Kidney epithelial cell (primary cell): ENCODE measurements around the gene NR4A1. TPM values are rescaled to one million over a fixed set of nuclear protein-coding genes. Genes with fewer than 3 reads are reported as not detected.

Experiments
- DNase-seq: peaks from one replicate; pipeline ENCODE4 v3.0.0-alpha.2; 2010; ENCODE audit warnings: low read depth
- H3K27me3 ChIP-seq: 2 replicates; pipeline ENCODE4 v1.6.0; 2011; ENCODE audit warnings: low read length; ENCODE audit not compliant: control insufficient read depth, insufficient read depth
- H3K36me3 ChIP-seq: 2 replicates; pipeline ENCODE4 v1.5.1; 2011; ENCODE audit warnings: low read length; ENCODE audit not compliant: control insufficient read depth, insufficient read depth
- H3K4me3 ChIP-seq: 2 replicates; pipeline ENCODE4 v1.5.1; 2011; ENCODE audit warnings: low read depth, mild to moderate bottlenecking, control low read depth, low read length
- total RNA-seq: library from RNA; depleted of rRNA; stranded (reverse); fragments of >200 nt; gene quantifications from 2 replicates; pipeline ENCODE4 v1.2.3, GENCODE V29; 2015
- TF ChIP-seq, protein P1 (sequence below): IDR thresholded peaks from 2 replicates; pipeline ENCODE4 v1.5.1; 2011; ENCODE audit warnings: mild to moderate bottlenecking, moderate library complexity, low read length, control low read depth, inconsistent platforms; ENCODE audit not compliant: insufficient read depth, poor library complexity, severe bottlenecking

Gene NR4A1
- total RNA-seq, 1 donor from 2014 or later = 9.2 TPM

DNA sequence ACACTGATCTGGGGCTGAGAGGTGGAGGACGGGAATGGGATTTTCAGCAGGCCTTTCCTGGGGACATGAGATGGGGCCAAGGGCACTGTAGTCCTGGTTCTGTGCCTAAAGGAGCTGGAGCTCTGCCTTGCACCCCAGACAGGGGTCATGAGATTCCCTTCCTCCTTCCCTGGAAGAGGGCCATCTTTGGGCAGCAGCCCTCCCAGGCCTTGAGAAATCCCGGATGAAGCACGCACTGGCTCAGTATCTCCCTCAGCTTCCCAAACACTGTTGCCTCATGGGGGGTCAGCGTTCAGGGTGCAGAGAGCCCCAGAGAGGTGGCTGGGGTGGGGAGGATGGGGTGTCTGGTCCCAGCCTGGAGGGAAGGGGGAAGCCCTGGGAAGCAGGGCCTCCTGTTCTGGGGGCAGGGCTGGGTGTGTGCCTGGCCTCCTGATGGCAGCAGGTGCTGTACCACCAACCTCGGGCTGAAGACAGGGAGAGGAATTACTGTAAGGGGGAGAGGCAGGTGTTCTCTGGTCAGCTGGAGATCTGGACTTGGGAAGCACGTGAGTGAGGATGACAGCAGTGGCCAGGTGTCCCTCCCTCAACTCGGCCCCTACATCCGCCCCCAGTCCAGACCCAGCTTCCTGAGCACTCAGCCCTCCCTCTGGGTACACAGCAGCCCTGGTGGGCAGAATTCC, 8.4 kb upstream of the NR4A1 start:
- DNase-seq = no peak
- TF ChIP-seq, protein P1, sequence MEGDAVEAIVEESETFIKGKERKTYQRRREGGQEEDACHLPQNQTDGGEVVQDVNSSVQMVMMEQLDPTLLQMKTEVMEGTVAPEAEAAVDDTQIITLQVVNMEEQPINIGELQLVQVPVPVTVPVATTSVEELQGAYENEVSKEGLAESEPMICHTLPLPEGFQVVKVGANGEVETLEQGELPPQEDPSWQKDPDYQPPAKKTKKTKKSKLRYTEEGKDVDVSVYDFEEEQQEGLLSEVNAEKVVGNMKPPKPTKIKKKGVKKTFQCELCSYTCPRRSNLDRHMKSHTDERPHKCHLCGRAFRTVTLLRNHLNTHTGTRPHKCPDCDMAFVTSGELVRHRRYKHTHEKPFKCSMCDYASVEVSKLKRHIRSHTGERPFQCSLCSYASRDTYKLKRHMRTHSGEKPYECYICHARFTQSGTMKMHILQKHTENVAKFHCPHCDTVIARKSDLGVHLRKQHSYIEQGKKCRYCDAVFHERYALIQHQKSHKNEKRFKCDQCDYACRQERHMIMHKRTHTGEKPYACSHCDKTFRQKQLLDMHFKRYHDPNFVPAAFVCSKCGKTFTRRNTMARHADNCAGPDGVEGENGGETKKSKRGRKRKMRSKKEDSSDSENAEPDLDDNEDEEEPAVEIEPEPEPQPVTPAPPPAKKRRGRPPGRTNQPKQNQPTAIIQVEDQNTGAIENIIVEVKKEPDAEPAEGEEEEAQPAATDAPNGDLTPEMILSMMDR = no peak
- Histone ChIP-seq H3K27me3 (no peaks in the 10 kb centered on the region), H3K4me3 (no peak overlapping the region), H3K36me3 (no peaks in the 10 kb centered on the region)

- H3K27me3 ChIP-seq = no peaks in the 10 kb centered on the region
- H3K4me3 ChIP-seq = no peak overlapping the region
- H3K36me3 ChIP-seq = no peaks in the 10 kb centered on the region
- no peak for DNase-seq
- TF ChIP-seq, protein P1 = no peak
Observed at GRCh38 chr12:52043386-52044212, 7.6 kb upstream of the NR4A1 start.

DNA sequence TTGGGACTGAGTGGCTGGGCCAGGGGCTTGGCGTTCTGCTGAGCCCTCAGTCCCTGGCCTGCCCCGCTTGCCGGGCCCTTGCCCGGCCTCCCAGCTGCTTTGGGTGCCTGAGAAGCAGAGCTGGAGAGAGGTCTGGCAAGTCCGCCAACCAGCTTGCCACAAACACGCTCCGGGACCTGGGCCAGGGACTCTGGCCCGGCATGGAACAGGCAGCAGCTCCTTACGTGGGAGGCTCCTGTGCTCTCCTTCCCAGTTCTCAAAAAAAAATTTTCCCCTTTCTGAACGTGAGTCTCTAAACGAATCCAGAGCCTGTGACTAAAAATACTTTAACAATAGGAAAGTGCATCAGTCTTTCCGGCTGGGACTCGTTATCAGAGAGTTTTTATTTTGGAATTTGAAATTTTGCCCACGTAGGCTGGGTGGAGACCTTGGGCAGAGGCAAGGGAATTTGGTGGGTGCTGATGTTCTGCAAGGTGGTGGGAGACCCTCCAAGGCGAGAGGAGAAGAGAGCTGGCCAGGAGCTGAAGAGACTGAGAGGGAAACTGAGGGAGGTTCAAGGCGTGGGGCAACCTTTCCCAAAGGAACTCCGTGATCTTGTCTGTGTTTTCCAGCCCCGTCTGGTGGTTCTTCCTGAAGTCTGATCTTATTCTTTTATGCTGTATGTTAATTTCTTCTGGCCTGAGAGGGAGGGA, 6.8 kb upstream of the NR4A1 start:
- TF ChIP-seq, protein P1 = no peak

DNA sequence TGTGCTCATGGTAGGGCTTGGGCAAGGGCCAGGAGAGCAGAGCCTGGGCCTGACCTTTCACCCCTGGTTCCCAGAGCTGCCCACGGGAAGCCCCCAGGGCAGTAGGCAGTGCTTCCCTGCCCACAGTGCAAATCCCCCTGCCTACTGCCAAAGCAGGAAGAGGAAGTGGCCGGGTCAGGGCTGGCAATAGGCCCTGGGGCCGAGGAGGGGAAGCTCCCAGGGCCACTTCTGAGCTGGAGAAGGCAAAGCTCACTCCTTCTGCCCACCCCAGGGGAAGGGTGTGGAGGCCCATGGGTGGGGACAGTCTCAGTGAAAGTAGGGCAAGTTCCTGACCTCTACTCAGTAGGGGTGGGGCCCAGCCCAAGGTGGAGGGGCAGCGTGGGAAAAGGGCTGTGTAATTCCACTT, 5.4 kb upstream of the NR4A1 start:
- Histone ChIP-seq H3K4me3 (no peak overlapping the region), H3K36me3 (no peaks in the 10 kb centered on the region), H3K27me3 (peaks cover 2% of the 10 kb centered on the region)
- no peak for DNase-seq
- TF ChIP-seq, protein P1 = no peak

More for the DNA sequence above, 6.8 kb upstream of the NR4A1 start:
- DNase-seq = no peak
- Histone ChIP-seq H3K27me3 (no peaks in the 10 kb centered on the region), H3K36me3 (no peaks in the 10 kb centered on the region), H3K4me3 (no peak overlapping the region)

GRCh38 chr12:52046859-52047258, 4.4 kb upstream of the NR4A1 start:
- TF ChIP-seq, protein P1 = no peak
- no peak for DNase-seq
- peaks cover 2% of the 10 kb centered on the region for H3K27me3 ChIP-seq
- no peaks in the 10 kb centered on the region for H3K36me3 ChIP-seq
- no peak overlapping the region for H3K4me3 ChIP-seq
